ENCODE measurements around the gene COPS8. TPM values are rescaled to one million over a fixed set of nuclear protein-coding genes. Genes with fewer than 3 reads are reported as not detected.

Gene COPS8
- polyA plus RNA-seq, 1 experiment: 139 TPM

DNA sequence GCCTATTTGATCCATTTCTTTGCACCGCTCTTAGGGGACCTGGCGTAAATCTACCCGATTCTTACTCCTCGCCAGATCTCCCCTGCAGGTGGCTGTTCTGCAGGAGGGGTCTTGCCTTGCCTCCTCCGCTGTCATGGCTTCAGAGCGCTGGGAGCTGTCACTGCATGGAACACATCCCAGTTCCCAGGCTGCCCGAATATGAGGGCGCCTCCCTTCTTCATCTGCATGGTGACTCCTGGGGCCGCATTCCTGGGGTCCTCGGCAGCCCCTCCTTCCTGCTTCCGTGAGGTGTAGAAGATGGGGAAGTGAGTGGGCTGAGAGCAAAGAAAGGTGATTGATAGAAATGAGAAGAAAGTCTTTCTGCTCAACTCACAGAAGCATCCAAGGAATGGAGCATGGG lies 27.3 kb upstream of the COPS8 start:
- TF ChIP-seq, protein P1, sequence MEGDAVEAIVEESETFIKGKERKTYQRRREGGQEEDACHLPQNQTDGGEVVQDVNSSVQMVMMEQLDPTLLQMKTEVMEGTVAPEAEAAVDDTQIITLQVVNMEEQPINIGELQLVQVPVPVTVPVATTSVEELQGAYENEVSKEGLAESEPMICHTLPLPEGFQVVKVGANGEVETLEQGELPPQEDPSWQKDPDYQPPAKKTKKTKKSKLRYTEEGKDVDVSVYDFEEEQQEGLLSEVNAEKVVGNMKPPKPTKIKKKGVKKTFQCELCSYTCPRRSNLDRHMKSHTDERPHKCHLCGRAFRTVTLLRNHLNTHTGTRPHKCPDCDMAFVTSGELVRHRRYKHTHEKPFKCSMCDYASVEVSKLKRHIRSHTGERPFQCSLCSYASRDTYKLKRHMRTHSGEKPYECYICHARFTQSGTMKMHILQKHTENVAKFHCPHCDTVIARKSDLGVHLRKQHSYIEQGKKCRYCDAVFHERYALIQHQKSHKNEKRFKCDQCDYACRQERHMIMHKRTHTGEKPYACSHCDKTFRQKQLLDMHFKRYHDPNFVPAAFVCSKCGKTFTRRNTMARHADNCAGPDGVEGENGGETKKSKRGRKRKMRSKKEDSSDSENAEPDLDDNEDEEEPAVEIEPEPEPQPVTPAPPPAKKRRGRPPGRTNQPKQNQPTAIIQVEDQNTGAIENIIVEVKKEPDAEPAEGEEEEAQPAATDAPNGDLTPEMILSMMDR (IDR thresholded peaks at IDR 0.05; ENCODE audit: low read depth, low read length): no peak
- CTCF ChIA-PET: interaction anchor here (2.1 to 5.6 kb wide), 2 partner anchors 10 to 715 kb away, joined by 7 to 43 read pairs; no protein-coding TSS in a partner anchor

DNA sequence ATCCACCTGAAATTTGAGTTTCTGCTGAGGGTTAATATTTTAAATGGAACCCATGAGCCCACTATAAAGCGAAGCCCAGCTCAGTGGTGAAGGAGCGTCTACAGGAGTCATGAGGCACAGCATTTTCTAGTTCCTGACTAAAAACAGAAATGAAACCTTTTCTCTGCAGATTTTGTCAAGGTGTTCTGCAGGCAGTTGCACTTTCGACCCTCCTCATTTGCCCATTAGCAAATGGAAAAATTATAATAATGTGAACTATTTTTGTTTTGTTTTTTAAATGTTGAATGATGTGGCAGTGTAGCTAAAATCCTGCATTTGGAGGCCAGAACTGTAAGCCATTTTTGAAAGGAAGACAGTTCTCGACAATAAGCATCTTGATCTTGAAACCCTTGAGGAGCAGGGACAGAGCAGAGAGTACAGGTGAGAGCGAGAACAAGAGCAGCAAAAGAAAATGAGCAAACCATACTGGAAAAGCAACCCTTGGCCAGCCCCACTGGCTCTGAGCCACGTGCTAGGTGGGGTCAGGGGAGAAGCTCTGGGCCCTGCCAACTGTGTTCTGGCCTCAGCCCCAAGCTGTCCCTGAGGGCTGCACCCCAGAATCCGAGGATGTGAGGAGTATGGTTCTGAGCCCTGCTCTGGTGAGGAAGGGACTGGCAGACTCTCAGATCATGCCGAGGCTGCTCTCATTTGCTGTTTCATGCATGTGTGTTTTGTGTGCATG lies 26.4 kb upstream of the COPS8 start:
- Histone ChIP-seq H3K4me3 (ENCODE audit: low read depth, low read length) (no peak overlapping the region), H3K27me3 (ENCODE audit: control insufficient read depth, insufficient read depth, low read length) (no peaks in the 10 kb centered on the region), H3K9me3 (ENCODE audit: control insufficient read depth, insufficient read depth, low read length) (no peaks in the 10 kb centered on the region), H3K27ac (ENCODE audit: low read depth, low read length) (no peak overlapping the region)
- ChIA-PET POLR2A (no interaction called here), CTCF (interaction anchor here (1.3 to 5.6 kb wide), 7 partner anchors 9 to 716 kb away, joined by 3 to 57 read pairs (median 7); no protein-coding TSS in a partner anchor)
- no peak for DNase-seq (ENCODE audit: low read depth, low spot score)
- TF ChIP-seq, protein P1 (IDR thresholded peaks at IDR 0.05; ENCODE audit: low read depth, low read length): no peak

More for the DNA sequence above, 27.3 kb upstream of the COPS8 start:
- no peak overlapping the region for H3K27ac ChIP-seq (ENCODE audit: low read depth, low read length)
- no peaks in the 10 kb centered on the region for H3K9me3 ChIP-seq (ENCODE audit: control insufficient read depth, insufficient read depth, low read length)
- H3K27me3 ChIP-seq (ENCODE audit: control insufficient read depth, insufficient read depth, low read length): no peaks in the 10 kb centered on the region
- POLR2A ChIA-PET: no interaction called here
- DNase-seq (ENCODE audit: low read depth, low spot score): no peak
- no peak overlapping the region for H3K4me3 ChIP-seq (ENCODE audit: low read depth, low read length)

DNA sequence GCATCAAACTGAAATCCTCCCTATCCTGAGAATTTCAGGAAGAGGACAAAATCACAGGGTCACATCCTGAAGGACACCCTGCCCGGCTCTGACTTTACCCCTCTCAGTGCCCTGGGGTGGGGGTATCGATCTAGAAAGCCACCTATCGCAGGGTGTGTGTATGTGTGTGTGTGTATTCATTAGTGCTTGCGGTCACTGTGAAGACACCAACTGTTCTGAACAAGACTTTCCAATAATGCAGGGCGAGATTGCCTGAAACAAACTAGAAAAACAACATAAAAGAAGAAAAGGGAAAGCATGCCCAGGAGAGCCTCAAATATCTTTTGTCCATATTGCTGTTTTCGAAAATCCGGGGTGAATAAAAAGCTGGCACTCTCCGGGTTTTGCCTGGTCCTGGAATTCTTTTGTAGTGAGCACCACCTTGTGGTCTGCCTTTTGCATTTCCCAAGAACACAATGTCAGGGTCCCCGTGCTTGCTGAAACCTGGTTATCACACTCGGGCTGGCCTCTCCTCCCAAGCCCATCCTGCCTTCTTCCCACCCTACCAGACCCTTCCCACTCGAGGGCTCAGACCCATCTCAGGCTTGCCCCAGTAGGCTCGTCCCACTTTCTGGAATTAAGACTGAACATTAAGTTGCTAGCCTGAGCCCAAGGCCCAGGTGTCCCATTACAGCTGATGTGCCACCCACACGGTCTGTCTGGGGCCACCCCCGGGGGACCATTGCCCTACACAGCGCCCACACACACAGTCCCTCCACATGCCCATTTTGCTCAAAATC lies 25.0 kb upstream of the COPS8 start:
- DNase-seq (ENCODE audit: low read depth, low spot score): peak; percentile 30
- Histone ChIP-seq H3K27ac (ENCODE audit: low read depth, low read length) (no peak overlapping the region), H3K27me3 (ENCODE audit: control insufficient read depth, insufficient read depth, low read length) (no peaks in the 10 kb centered on the region), H3K9me3 (ENCODE audit: control insufficient read depth, insufficient read depth, low read length) (no peaks in the 10 kb centered on the region), H3K4me3 (ENCODE audit: low read depth, low read length) (no peak overlapping the region)
- TF ChIP-seq, protein P1 (IDR thresholded peaks at IDR 0.05; ENCODE audit: low read depth, low read length): peak; percentile 73
- POLR2A ChIA-PET: no interaction called here
- CTCF ChIA-PET: interaction anchor here (0.6 to 5.6 kb wide), 9 partner anchors 13 to 717 kb away, joined by 3 to 57 read pairs (median 7); no protein-coding TSS in a partner anchor

DNA sequence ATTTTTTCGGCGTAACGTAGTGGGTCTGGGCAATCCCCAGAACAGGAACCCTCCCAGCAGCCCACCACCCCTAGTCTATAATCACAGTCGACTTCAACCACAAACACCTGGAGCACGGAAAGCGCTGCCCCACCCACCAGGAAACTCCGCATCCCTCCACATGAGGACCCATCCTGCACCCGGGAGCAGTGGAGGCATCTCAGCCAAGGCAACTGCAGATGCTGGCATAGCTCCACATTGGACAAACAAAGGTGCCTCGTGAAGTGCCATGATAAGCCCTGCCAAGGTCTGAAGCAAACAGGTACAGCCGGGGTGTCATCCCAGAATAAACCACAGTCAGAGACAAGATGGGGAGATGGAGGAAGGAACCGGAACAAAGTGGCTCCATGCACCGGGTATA lies 24.3 kb upstream of the COPS8 start:
- CTCF ChIA-PET: interaction anchor here (0.6 to 5.6 kb wide), 8 partner anchors 12 to 718 kb away, joined by 3 to 57 read pairs (median 8); no protein-coding TSS in a partner anchor
- POLR2A ChIA-PET: no interaction called here
- H3K27me3 ChIP-seq (ENCODE audit: control insufficient read depth, insufficient read depth, low read length): no peaks in the 10 kb centered on the region
- H3K9me3 ChIP-seq (ENCODE audit: control insufficient read depth, insufficient read depth, low read length): no peaks in the 10 kb centered on the region
- H3K4me3 ChIP-seq (ENCODE audit: low read depth, low read length): no peak overlapping the region
- TF ChIP-seq, protein P1 (IDR thresholded peaks at IDR 0.05; ENCODE audit: low read depth, low read length): no peak
- no peak for DNase-seq (ENCODE audit: low read depth, low spot score)
- H3K27ac ChIP-seq (ENCODE audit: low read depth, low read length): no peak overlapping the region
